ENCODE data around the gene SOX6. TPM values are rescaled to one million over a fixed set of nuclear protein-coding genes. Genes with fewer than 3 reads are reported as not detected.

Gene SOX6
- total and polyA plus RNA-seq, 2 donors (not counting 3 experiments of a cell fraction or from before 2014, with no cell fraction given), result 0.14 to 3.7 TPM

DNA sequence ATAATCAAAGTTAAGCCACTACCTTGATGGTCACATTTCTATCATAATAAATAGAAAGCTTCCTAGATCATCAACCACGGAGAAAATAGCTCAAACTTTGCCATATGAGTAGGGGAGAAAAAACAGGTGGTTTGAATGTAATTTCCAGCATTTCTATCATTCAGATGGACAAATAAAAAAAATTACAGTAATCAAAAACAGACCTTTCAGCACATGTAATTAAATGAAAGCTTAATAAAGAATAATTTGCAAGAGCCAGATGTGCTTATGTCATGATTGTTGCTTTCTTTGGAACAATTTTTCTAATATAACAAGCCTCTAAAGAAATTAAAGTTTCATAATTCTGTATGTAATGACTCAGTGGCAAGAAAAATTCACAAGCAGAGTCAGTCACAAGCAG, 297.0 kb downstream of the SOX6 start:
- ChIA-PET CTCF (interaction anchor here (0.8 kb wide), 1 partner anchor 10 kb away, joined by 3 read pairs; no protein-coding TSS in a partner anchor), POLR2A (no interaction called here)
- no peak for FAIRE-seq
- no peaks in the 10 kb centered on the region for H3K9me1 ChIP-seq (replicated peaks; ENCODE audit: control insufficient read depth, extremely low read depth, insufficient read depth, low read length)
- intact Hi-C loops (cut with micrococcal nuclease), result no loop called here
- DNase-seq (ENCODE audit: low read depth, low spot score), result no peak
- H4K20me1 ChIP-seq (replicated peaks; ENCODE audit: control insufficient read depth, extremely low read depth, insufficient read depth, low read length), result no peaks in the 10 kb centered on the region
- no peaks in the 10 kb centered on the region for H3K27me3 ChIP-seq (ENCODE audit: control insufficient read depth in 2 of 2, insufficient read depth in 2 of 2, low read length in 2 of 2)
- H3K36me3 ChIP-seq (ENCODE audit: control insufficient read depth in 2 of 2, extremely low read depth in 1 of 2, insufficient read depth in 2 of 2, low read length in 2 of 2), result no peaks in the 10 kb centered on the region
- dilution Hi-C loops (cut with MboI; ENCODE audit: extremely low pct_ligation_motif_present, low sequenced_read_pairs), result no loop called here
- BruUV-seq (replicated peaks), result no TSS peak
- H3K4me2 ChIP-seq (ENCODE audit: insufficient read depth, low read length), result no peak overlapping the region
- H2AFZ ChIP-seq (ENCODE audit: low read depth, low read length), result no peak overlapping the region
- no peaks in the 10 kb centered on the region for H3K79me2 ChIP-seq (ENCODE audit: control insufficient read depth, insufficient read depth, low read length)
- no peak overlapping the region for H3K4me3 ChIP-seq (replicated peaks in 1 of 3; ENCODE audit: insufficient read depth in 1 of 3, low read depth in 1 of 3, low read length in 3 of 3)
- H3K4me1 ChIP-seq (ENCODE audit: control insufficient read depth, extremely low read depth, insufficient read depth, low read length), result peaks cover 7% of the 10 kb centered on the region
- TF ChIP-seq MYC (IDR thresholded peaks at IDR 0.05; ENCODE audit: low read depth, low read length), result no peak
- H3K27ac ChIP-seq (ENCODE audit: insufficient read depth, low read depth, low read length), result no peak overlapping the region
- H3K9ac ChIP-seq (replicated peaks; ENCODE audit: extremely low read depth, insufficient read depth, low read length), result no peak overlapping the region
- H3K9me3 ChIP-seq (replicated peaks; ENCODE audit: control insufficient read depth, insufficient read depth, low read length), result no peaks in the 10 kb centered on the region

DNA sequence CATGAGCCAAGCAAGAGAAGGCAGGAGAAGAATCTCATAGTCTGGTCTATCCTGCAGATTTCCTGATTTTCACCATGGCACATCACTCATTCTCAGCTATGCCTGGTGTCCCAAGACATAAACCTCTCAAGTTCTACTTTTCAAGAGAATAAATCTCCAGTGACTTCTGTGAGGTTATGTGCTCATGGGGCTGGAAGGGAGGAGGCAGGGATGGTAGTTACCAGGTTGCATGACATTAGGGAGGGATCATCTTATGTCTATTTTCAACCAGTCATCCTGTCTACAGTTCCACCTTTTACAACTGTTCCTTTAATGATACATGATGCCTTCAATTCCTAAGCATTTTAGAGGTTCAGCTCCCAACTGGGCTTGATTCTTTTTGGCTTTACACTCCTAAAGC, 297.7 kb downstream of the SOX6 start:
- POLR2A ChIA-PET, result no interaction called here
- intact Hi-C loops (cut with micrococcal nuclease), result no loop called here
- no peak overlapping the region for H2AFZ ChIP-seq (ENCODE audit: low read depth, low read length)
- peaks cover 7% of the 10 kb centered on the region for H3K4me1 ChIP-seq (ENCODE audit: control insufficient read depth, extremely low read depth, insufficient read depth, low read length)
- H3K36me3 ChIP-seq (ENCODE audit: control insufficient read depth in 2 of 2, extremely low read depth in 1 of 2, insufficient read depth in 2 of 2, low read length in 2 of 2), result no peaks in the 10 kb centered on the region
- dilution Hi-C loops (cut with MboI; ENCODE audit: extremely low pct_ligation_motif_present, low sequenced_read_pairs), result no loop called here
- H3K4me3 ChIP-seq (replicated peaks in 1 of 3; ENCODE audit: insufficient read depth in 1 of 3, low read depth in 1 of 3, low read length in 3 of 3), result no peak overlapping the region
- no peaks in the 10 kb centered on the region for H3K27me3 ChIP-seq (ENCODE audit: control insufficient read depth in 2 of 2, insufficient read depth in 2 of 2, low read length in 2 of 2)
- H3K9me3 ChIP-seq (replicated peaks; ENCODE audit: control insufficient read depth, insufficient read depth, low read length), result no peaks in the 10 kb centered on the region
- no peak overlapping the region for H3K4me2 ChIP-seq (ENCODE audit: insufficient read depth, low read length)
- FAIRE-seq (no peak), DNase-seq (ENCODE audit: low read depth, low spot score) (no peak)
- no peaks in the 10 kb centered on the region for H4K20me1 ChIP-seq (replicated peaks; ENCODE audit: control insufficient read depth, extremely low read depth, insufficient read depth, low read length)
- H3K9ac ChIP-seq (replicated peaks; ENCODE audit: extremely low read depth, insufficient read depth, low read length), result no peak overlapping the region
- CTCF ChIA-PET, result interaction anchor here (0.8 kb wide), 1 partner anchor 11 kb away, joined by 3 read pairs; no protein-coding TSS in a partner anchor
- TF ChIP-seq, protein P1, sequence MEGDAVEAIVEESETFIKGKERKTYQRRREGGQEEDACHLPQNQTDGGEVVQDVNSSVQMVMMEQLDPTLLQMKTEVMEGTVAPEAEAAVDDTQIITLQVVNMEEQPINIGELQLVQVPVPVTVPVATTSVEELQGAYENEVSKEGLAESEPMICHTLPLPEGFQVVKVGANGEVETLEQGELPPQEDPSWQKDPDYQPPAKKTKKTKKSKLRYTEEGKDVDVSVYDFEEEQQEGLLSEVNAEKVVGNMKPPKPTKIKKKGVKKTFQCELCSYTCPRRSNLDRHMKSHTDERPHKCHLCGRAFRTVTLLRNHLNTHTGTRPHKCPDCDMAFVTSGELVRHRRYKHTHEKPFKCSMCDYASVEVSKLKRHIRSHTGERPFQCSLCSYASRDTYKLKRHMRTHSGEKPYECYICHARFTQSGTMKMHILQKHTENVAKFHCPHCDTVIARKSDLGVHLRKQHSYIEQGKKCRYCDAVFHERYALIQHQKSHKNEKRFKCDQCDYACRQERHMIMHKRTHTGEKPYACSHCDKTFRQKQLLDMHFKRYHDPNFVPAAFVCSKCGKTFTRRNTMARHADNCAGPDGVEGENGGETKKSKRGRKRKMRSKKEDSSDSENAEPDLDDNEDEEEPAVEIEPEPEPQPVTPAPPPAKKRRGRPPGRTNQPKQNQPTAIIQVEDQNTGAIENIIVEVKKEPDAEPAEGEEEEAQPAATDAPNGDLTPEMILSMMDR (IDR thresholded peaks at IDR 0.05; ENCODE audit: extremely low read depth in 1 of 2, insufficient read depth in 1 of 2, low read depth in 1 of 2, low read length in 2 of 2), result no peak
- no peak overlapping the region for H3K27ac ChIP-seq (ENCODE audit: insufficient read depth, low read depth, low read length)
- H3K9me1 ChIP-seq (replicated peaks; ENCODE audit: control insufficient read depth, extremely low read depth, insufficient read depth, low read length), result no peaks in the 10 kb centered on the region
- no TSS peak for BruUV-seq (replicated peaks)
- no peaks in the 10 kb centered on the region for H3K79me2 ChIP-seq (ENCODE audit: control insufficient read depth, insufficient read depth, low read length)
